T-cell (primary cell): Measurements from ENCODE around the gene TLR3. TPM values are rescaled to one million over a fixed set of nuclear protein-coding genes. Genes with fewer than 3 reads are reported as not detected.
A peak's percentile ranks its signal among the peaks of the same experiment; 100 is the strongest.

Experiments used
- ATAC-seq, 4 experiments: fragments of 200-7000 bp in 3 of 4; fragments of 150-1000 bp in 1 of 4; cut with Tn5 transposase; replicated peaks in 1 of 4; 1 replicate in 3 of 4; 2 replicates in 1 of 4; pipeline ENCODE4 v1.10.0; 2021; ENCODE audit warnings: moderate library complexity in 3 of 4, mild to moderate bottlenecking in 2 of 4, moderate number of reproducible peaks in 1 of 4
- CTCF ChIA-PET, 2 donors: fragments of 300-600 bp; sonication (Branson Sonifier 250); formaldehyde crosslinking; loops; one replicate each; lab custom pipeline; 2022; ENCODE audit warnings: antibody characterized with exemption in 2 of 2; lab: Charles Lee
- POLR2A ChIA-PET, 2 donors: fragments of 300-600 bp; sonication (Branson Sonifier 250); formaldehyde crosslinking; loops; one replicate each; lab custom pipeline; 2022; ENCODE audit warnings: antibody characterized with exemption in 2 of 2; lab: Charles Lee
- DNase-seq, 35 experiments: peaks; one replicate each; pipeline versions ENCODE4 v3.0.0 to v3.0.0-alpha.2; 2013 to 2023
- H3K27ac ChIP-seq: one replicate; pipeline ENCODE4 v1.5.1; 2013; ENCODE audit warnings: low read length
- H3K27me3 ChIP-seq, 2 experiments: replicated peaks in 1 of 2; 1 replicate in 1 of 2; 2 replicates in 1 of 2; pipeline versions ENCODE4 v1.6.1 to v1.7.0; 2013; ENCODE audit warnings: low read length in 1 of 2, mixed read lengths in 1 of 2; ENCODE audit not compliant: control insufficient read depth in 2 of 2, insufficient read depth in 2 of 2; ENCODE audit errors: extremely low read depth in 1 of 2
- H3K36me3 ChIP-seq, 2 donors: 1 replicate in 1 of 2; 2 replicates in 1 of 2; pipeline versions ENCODE4 v1.6.1 to v1.7.0; 2013; ENCODE audit warnings: low read length in 1 of 2; ENCODE audit not compliant: control insufficient read depth in 2 of 2, insufficient read depth in 1 of 2; ENCODE audit errors: extremely low read depth in 1 of 2
- H3K4me1 ChIP-seq, 2 experiments: 1 replicate in 1 of 2; 2 replicates in 1 of 2; pipeline versions ENCODE4 v1.6.1 to v1.7.0; 2013; ENCODE audit warnings: low read length in 2 of 2, mixed read lengths in 1 of 2; ENCODE audit not compliant: insufficient read depth in 2 of 2, control insufficient read depth in 1 of 2; ENCODE audit errors: extremely low read depth in 1 of 2
- H3K4me3 ChIP-seq, 2 donors: 1 replicate in 1 of 2; 2 replicates in 1 of 2; pipeline versions ENCODE4 v1.5.1 to v1.7.0; 2013; ENCODE audit warnings: mild to moderate bottlenecking in 2 of 2, low read length in 1 of 2, moderate library complexity in 1 of 2; ENCODE audit not compliant: control insufficient read depth in 1 of 2; ENCODE audit errors: extremely low read depth in 1 of 2
- H3K9me3 ChIP-seq: 2 replicates; pipeline ENCODE4 v1.7.0; 2013
- H3K27ac Mint-ChIP-seq, 2 donors: one replicate each; pipeline ENCODE4 v1.8.0; 2020 to 2021; ENCODE audit warnings: mild to moderate bottlenecking in 2 of 2, mixed read lengths in 2 of 2
- H3K27me3 Mint-ChIP-seq, 2 donors: one replicate each; pipeline ENCODE4 v1.8.0; 2021 to 2022; ENCODE audit warnings: mixed read lengths in 2 of 2
- H3K36me3 Mint-ChIP-seq: one replicate; pipeline ENCODE4 v1.8.0; 2021; ENCODE audit warnings: mixed read lengths
- H3K4me1 Mint-ChIP-seq, 3 donors: one replicate each; pipeline ENCODE4 v1.8.0; 2020 to 2022; ENCODE audit warnings: mixed read lengths in 3 of 3, mild to moderate bottlenecking in 1 of 3
- H3K4me3 Mint-ChIP-seq, 3 donors: one replicate each; pipeline ENCODE4 v1.8.0; 2020 to 2022; ENCODE audit warnings: mild to moderate bottlenecking in 3 of 3, mixed read lengths in 3 of 3, moderate library complexity in 3 of 3
- H3K9me3 Mint-ChIP-seq, 3 donors: one replicate each; pipeline ENCODE4 v1.8.0; 2020 to 2022; ENCODE audit warnings: mixed read lengths in 3 of 3
- WGBS: methylation state at CpG from one replicate; pipeline ENCODE4 v1.1.5; 2013; ENCODE audit warnings: missing lambda C conversion rate; ENCODE audit not compliant: insufficient coverage; 5-methylcytosine and 5-hydroxymethylcytosine counted together
- total RNA-seq, 35 experiments: library from RNA in 6 of 35; stranded (reverse) in 6 of 35; fragments of 120-200 nt in 1 of 35; gene quantifications; one replicate each; pipeline versions ENCODE4 v1.2.1 to v1.2.4 and lab custom pipeline; 2013 to 2026

The TLR3 gene
- total RNA-seq, 5 donors from 2014 or later (not counting 1 experiment from before 2014, with no cell fraction given), result 0.82 to 2.9 (median 1.4) TPM

GRCh38 chr4:186121057-186121456 is 52.1 kb downstream of the TLR3 start:
- CTCF ChIA-PET, result no interaction called here
- H3K4me3 Mint-ChIP-seq, result no peak overlapping the region
- no peak overlapping the region for H3K27ac ChIP-seq
- no peaks in the 10 kb centered on the region for H3K9me3 ChIP-seq
- no peaks in the 10 kb centered on the region for H3K4me1 ChIP-seq
- no peak for ATAC-seq
- H3K36me3 ChIP-seq, result no peaks in the 10 kb centered on the region
- H3K4me1 Mint-ChIP-seq, result no peaks in the 10 kb centered on the region
- H3K4me3 ChIP-seq, result no peak overlapping the region
- WGBS, result no CpG with 5 or more reads among the region's 2 CpGs
- peaks cover 19 to 24% of the 10 kb centered on the region in 2 donors for H3K27me3 Mint-ChIP-seq
- POLR2A ChIA-PET, result no interaction called here
- no peaks in the 10 kb centered on the region for H3K9me3 Mint-ChIP-seq
- H3K27me3 ChIP-seq, result peaks cover 0 to 3% of the 10 kb centered on the region in 2 experiments
- no peaks in the 10 kb centered on the region for H3K36me3 Mint-ChIP-seq
- no peak for DNase-seq
- no peak overlapping the region for H3K27ac Mint-ChIP-seq

DNA sequence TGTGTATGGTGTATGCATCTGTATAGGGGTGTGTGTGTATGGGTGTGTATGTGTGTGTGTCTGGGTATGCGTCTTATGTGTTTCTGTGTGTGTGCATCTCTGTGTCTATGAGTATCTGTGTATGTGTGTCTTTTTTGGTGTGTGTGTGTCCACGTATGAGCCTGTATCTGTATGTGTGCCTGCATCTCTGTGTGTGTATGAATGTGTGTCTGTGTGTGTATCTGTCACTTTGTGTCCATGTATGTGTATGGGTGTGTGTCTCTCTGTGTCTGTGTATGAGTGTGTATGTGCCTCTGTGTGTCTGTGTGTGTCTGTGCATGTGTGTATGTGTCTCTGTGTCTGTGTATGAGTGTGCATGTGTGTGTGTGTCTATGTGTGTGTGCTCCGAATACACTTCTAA is 59.9 kb downstream of the TLR3 start:
- ATAC-seq, result no peak
- 81% methylated on average over 2 of the region's 3 CpGs for WGBS
- H3K4me1 Mint-ChIP-seq, result no peaks in the 10 kb centered on the region
- CTCF ChIA-PET, result interaction anchor here (0.7 to 0.9 kb wide), 3 partner anchors 9 to 103 kb away, joined by 3 read pairs; no protein-coding TSS in a partner anchor
- Histone ChIP-seq H3K4me3 (no peak overlapping the region), H3K4me1 (no peaks in the 10 kb centered on the region), H3K27ac (no peak overlapping the region), H3K9me3 (no peaks in the 10 kb centered on the region), H3K36me3 (no peaks in the 10 kb centered on the region), H3K27me3 (peaks cover 0 to 2% of the 10 kb centered on the region in 2 experiments)
- H3K4me3 Mint-ChIP-seq, result no peak overlapping the region
- H3K27ac Mint-ChIP-seq, result no peak overlapping the region
- POLR2A ChIA-PET, result no interaction called here
- no peaks in the 10 kb centered on the region for H3K36me3 Mint-ChIP-seq
- no peaks in the 10 kb centered on the region for H3K9me3 Mint-ChIP-seq
- no peak for DNase-seq
- H3K27me3 Mint-ChIP-seq, result peaks cover 7 to 9% of the 10 kb centered on the region in 2 donors

DNA sequence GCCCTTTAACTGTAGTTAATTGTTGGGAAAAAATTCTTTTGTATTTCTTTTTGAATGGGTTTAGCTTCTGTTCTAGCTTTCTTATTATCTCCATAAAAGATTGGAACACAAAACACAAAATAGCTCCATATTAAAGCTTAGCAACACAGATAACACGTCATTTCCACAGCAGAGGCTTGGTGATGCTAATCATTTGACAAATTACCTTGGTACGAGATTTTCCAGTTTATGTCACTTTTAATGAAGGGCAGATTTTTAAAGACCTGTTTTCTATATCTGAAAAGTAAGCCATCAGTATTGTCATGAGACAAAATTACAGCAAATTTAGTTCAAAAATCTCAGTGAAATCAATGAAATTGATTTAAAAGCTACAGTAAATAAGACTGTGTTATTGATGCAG is 63.0 kb downstream of the TLR3 start:
- Mint-ChIP-seq H3K4me1 (no peaks in the 10 kb centered on the region), H3K4me3 (no peak overlapping the region), H3K27me3 (peaks cover 7 to 8% of the 10 kb centered on the region in 2 donors), H3K9me3 (no peaks in the 10 kb centered on the region), H3K36me3 (no peaks in the 10 kb centered on the region), H3K27ac (no peak overlapping the region)
- WGBS, result no CpG with 5 or more reads among the region's 2 CpGs
- ChIA-PET CTCF (interaction anchor here in 1 of 2 donors (0.6 kb wide), 2 partner anchors 8 to 31 kb away, joined by 3 to 5 read pairs; no protein-coding TSS in a partner anchor), POLR2A (no interaction called here)
- no peak for DNase-seq
- ATAC-seq, result no peak
- Histone ChIP-seq H3K4me3 (no peak overlapping the region), H3K27me3 (peaks cover 0 to 4% of the 10 kb centered on the region in 2 experiments), H3K4me1 (no peaks in the 10 kb centered on the region), H3K27ac (no peak overlapping the region), H3K36me3 (no peaks in the 10 kb centered on the region), H3K9me3 (no peaks in the 10 kb centered on the region)

DNA sequence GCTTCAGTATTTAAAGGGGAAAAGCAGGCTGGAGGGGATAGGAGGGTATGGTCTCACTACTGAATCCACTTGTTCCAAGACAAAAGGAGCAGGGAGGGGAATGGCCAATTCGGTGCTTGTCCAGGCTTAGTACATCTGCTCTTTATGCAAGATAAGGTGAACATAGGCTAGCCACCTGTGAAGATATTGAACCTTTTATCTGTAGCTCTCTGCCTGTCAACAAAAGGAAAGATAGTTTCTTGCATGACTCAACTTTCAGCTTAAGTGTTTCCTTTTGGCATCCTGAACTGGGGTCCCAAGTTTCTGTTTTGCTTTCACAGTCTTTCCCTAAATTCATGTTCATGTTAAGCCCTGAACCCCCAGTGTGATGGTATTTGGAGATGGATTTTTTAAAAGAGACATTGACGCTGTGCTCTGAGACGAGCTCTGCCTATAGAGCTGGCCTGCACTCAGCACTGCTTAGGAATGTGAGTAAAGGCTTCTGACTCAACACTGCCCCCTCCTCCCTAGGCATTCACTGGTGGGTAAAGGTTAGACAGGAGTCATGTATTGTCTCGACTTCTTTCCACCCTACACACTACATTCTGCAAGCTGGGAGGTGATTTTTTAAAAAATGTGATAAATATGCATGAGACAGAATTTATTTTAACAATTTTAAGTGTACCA is 63.8 kb downstream of the TLR3 start:
- ChIA-PET CTCF (no interaction called here), POLR2A (no interaction called here)
- Mint-ChIP-seq H3K9me3 (no peaks in the 10 kb centered on the region), H3K36me3 (no peaks in the 10 kb centered on the region), H3K4me3 (no peak overlapping the region), H3K27ac (no peak overlapping the region), H3K4me1 (no peaks in the 10 kb centered on the region), H3K27me3 (peaks cover 7 to 8% of the 10 kb centered on the region in 2 donors)
- 80% methylated on average over 1 of the region's 4 CpGs for WGBS
- Histone ChIP-seq H3K27ac (no peak overlapping the region), H3K27me3 (peaks cover 0 to 4% of the 10 kb centered on the region in 2 experiments), H3K4me3 (no peak overlapping the region), H3K9me3 (no peaks in the 10 kb centered on the region), H3K4me1 (no peaks in the 10 kb centered on the region), H3K36me3 (no peaks in the 10 kb centered on the region)
- ATAC-seq (peak in 1 of 4 experiments; percentile 54), DNase-seq (peak in 1 of 35 experiments; percentile 6)

DNA sequence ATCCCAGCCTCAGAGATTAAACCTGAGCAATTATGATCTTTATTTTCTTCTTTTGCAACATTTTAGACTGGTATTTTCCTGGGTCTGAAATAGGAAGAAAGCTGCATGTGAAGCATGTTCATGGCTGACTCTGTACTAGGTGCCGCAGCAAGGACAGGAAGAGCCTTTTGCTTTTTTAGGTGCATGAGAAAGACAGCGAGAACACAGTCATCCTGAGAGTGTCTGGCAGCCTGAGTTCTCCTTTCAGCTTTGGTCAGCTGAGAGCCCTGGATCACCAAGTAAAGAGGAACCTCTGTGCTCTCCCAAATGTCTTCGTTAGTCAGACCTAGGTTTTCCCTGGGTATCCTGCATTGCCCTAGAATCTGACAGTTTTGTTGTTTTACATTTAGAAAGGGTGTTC is 65.3 kb downstream of the TLR3 start:
- no peaks in the 10 kb centered on the region for H3K36me3 ChIP-seq
- WGBS, result 31% methylated on average over 3 of the region's 3 CpGs
- Mint-ChIP-seq H3K27me3 (peaks cover 4 to 12% of the 10 kb centered on the region in 2 donors), H3K4me1 (no peaks in the 10 kb centered on the region), H3K9me3 (no peaks in the 10 kb centered on the region), H3K36me3 (no peaks in the 10 kb centered on the region), H3K27ac (no peak overlapping the region), H3K4me3 (no peak overlapping the region)
- H3K9me3 ChIP-seq, result no peaks in the 10 kb centered on the region
- POLR2A ChIA-PET, result no interaction called here
- ATAC-seq (no peak), DNase-seq (no peak)
- no peak overlapping the region for H3K27ac ChIP-seq
- CTCF ChIA-PET, result no interaction called here
- no peak overlapping the region for H3K4me3 ChIP-seq
- peaks cover 4 to 7% of the 10 kb centered on the region in 2 experiments for H3K27me3 ChIP-seq
- no peaks in the 10 kb centered on the region for H3K4me1 ChIP-seq

GRCh38 chr4:186134861-186135260 is 65.9 kb downstream of the TLR3 start:
- H3K4me3 ChIP-seq, result no peak overlapping the region
- Mint-ChIP-seq H3K4me1 (no peaks in the 10 kb centered on the region), H3K4me3 (no peak overlapping the region), H3K27ac (no peak overlapping the region), H3K9me3 (no peaks in the 10 kb centered on the region), H3K36me3 (no peaks in the 10 kb centered on the region), H3K27me3 (peaks cover 4 to 12% of the 10 kb centered on the region in 2 donors)
- peaks cover 4 to 8% of the 10 kb centered on the region in 2 experiments for H3K27me3 ChIP-seq
- H3K9me3 ChIP-seq, result no peaks in the 10 kb centered on the region
- no peaks in the 10 kb centered on the region for H3K4me1 ChIP-seq
- POLR2A ChIA-PET, result no interaction called here
- CTCF ChIA-PET, result no interaction called here
- H3K27ac ChIP-seq, result no peak overlapping the region
- no peaks in the 10 kb centered on the region for H3K36me3 ChIP-seq
- DNase-seq (no peak), ATAC-seq (no peak)
- 90% methylated on average over 7 of the region's 11 CpGs for WGBS
